Liver (tissue), 9 donors: ENCODE measurements around the gene ZNHIT6. TPM values are rescaled to one million over a fixed set of nuclear protein-coding genes. Genes with fewer than 3 reads are reported as not detected.

Experiments used
- DNase-seq: peaks from one replicate; pipeline ENCODE4 v3.0.0-alpha.2; 2017; ENCODE audit warnings: low spot score
- H3K27ac ChIP-seq, 2 donors: one replicate each; pipeline ENCODE4 v1.7.0; 2013; ENCODE audit warnings: inconsistent platforms in 2 of 2, low read length in 2 of 2, control low read depth in 1 of 2, low read depth in 1 of 2, mild to moderate bottlenecking in 1 of 2
- H3K27me3 ChIP-seq, 4 donors: one replicate each; pipeline versions ENCODE4 v1.6.1 to v1.7.0; 2013; ENCODE audit warnings: low read length in 3 of 4, inconsistent platforms in 1 of 4, mild to moderate bottlenecking in 1 of 4, moderate library complexity in 1 of 4; ENCODE audit not compliant: control insufficient read depth in 4 of 4, insufficient read depth in 4 of 4
- H3K36me3 ChIP-seq, 4 donors: one replicate each; pipeline versions ENCODE4 v1.6.1 to v1.7.0; 2013; ENCODE audit warnings: low read length in 3 of 4, mild to moderate bottlenecking in 3 of 4, low read depth in 1 of 4, moderate library complexity in 1 of 4; ENCODE audit not compliant: control insufficient read depth in 4 of 4, insufficient read depth in 3 of 4
- H3K4me1 ChIP-seq, 4 donors: one replicate each; pipeline versions ENCODE4 v1.6.1 to v1.7.0; 2013; ENCODE audit warnings: low read length in 3 of 4, mild to moderate bottlenecking in 3 of 4, moderate library complexity in 1 of 4; ENCODE audit not compliant: control insufficient read depth in 4 of 4, insufficient read depth in 4 of 4
- H3K4me3 ChIP-seq, 3 donors: one replicate each; pipeline versions ENCODE4 v1.6.1 to v1.7.0; 2013; ENCODE audit warnings: low read length in 3 of 3, control low read depth in 1 of 3, low read depth in 1 of 3, mild to moderate bottlenecking in 1 of 3
- H3K9ac ChIP-seq, 2 donors: one replicate each; pipeline ENCODE4 v1.7.0; 2013; ENCODE audit warnings: low read length in 2 of 2, mild to moderate bottlenecking in 2 of 2, moderate library complexity in 2 of 2, control low read depth in 1 of 2, low read depth in 1 of 2
- H3K9me3 ChIP-seq, 4 donors: one replicate each; pipeline versions ENCODE4 v1.6.1 to v1.7.0; 2013; ENCODE audit warnings: low read length in 3 of 4; ENCODE audit not compliant: control insufficient read depth in 4 of 4
- ATF3 ChIP-seq: IDR thresholded peaks from 2 replicates; pipeline ENCODE4 v1.6.1; 2016; ENCODE audit warnings: antibody characterized with exemption
- EGR1 ChIP-seq, 2 donors: IDR thresholded peaks; 2 replicates each; pipeline ENCODE4 v1.6.1; 2016 to 2018; ENCODE audit warnings: antibody characterized with exemption in 2 of 2, low read depth in 2 of 2
- FOXA1 ChIP-seq: IDR thresholded peaks from 2 replicates; pipeline ENCODE4 v1.6.1; 2016; ENCODE audit warnings: antibody characterized with exemption
- FOXA2 ChIP-seq: IDR thresholded peaks from 2 replicates; pipeline ENCODE4 v1.6.1; 2016; ENCODE audit warnings: antibody characterized with exemption
- GABPA ChIP-seq, 2 donors: IDR thresholded peaks in 1 of 2; conservative IDR thresholded peaks in 1 of 2; 2 replicates each; pipeline ENCODE4 v1.6.1; 2016; ENCODE audit warnings: antibody characterized with exemption in 2 of 2, mild to moderate bottlenecking in 1 of 2, moderate library complexity in 1 of 2
- HNF4A ChIP-seq, 2 donors: conservative IDR thresholded peaks; 2 replicates each; pipeline ENCODE4 v1.6.1; 2016; ENCODE audit warnings: antibody characterized with exemption in 2 of 2, mild to moderate bottlenecking in 2 of 2
- HNF4G ChIP-seq: IDR thresholded peaks from 2 replicates; pipeline ENCODE4 v1.6.1; 2016; ENCODE audit warnings: antibody characterized with exemption
- JUND ChIP-seq, 2 donors: IDR thresholded peaks; 2 replicates each; pipeline ENCODE4 v1.6.1; 2016; ENCODE audit warnings: antibody characterized with exemption in 2 of 2
- NR2F2 ChIP-seq: IDR thresholded peaks from 2 replicates; pipeline ENCODE4 v1.6.1; 2016; ENCODE audit warnings: antibody characterized with exemption
- SP1 ChIP-seq: IDR thresholded peaks from 2 replicates; pipeline ENCODE4 v1.6.1; 2018; ENCODE audit warnings: antibody characterized with exemption, mild to moderate bottlenecking
- YY1 ChIP-seq: IDR thresholded peaks from 2 replicates; pipeline ENCODE4 v1.6.1; 2016; ENCODE audit warnings: antibody characterized with exemption, mild to moderate bottlenecking
- WGBS: extraction: QIAGEN DNeasy Blood & Tissue Kit; methylation state at CpG from one replicate; pipeline ENCODE4 v1.1.7; 2013; 5-methylcytosine and 5-hydroxymethylcytosine counted together
- polyA plus RNA-seq, 2 donors: library from polyadenylated mRNA; stranded (reverse) in 1 of 2; unstranded in 1 of 2; fragments of 200-250 nt in 1 of 2; fragments of >200 nt in 1 of 2; fragmentation: Nextera tagmentation in 1 of 2; extraction: Ambion mirVana in 1 of 2; gene quantifications; one replicate each; pipeline versions ENCODE4 v1.2.1 to v1.2.3, GENCODE V29; 2013 to 2015
- total RNA-seq, 2 donors: library from RNA; depleted of rRNA; stranded (reverse); fragments of >200 nt; gene quantifications; one replicate each; pipeline ENCODE4 v1.2.3, GENCODE V29; 2014
- TF ChIP-seq, protein P1 (sequence below): IDR thresholded peaks from 2 replicates; pipeline ENCODE4 v1.6.1; 2016; ENCODE audit warnings: antibody characterized with exemption, mild to moderate bottlenecking
- TF ChIP-seq, protein P2 (sequence below): IDR thresholded peaks from 2 replicates; pipeline ENCODE4 v1.6.1; 2016; ENCODE audit warnings: antibody characterized with exemption
- donor health status: healthy.
- donor health status: healthy.
- donor health status: healthy.
- donor health status: healthy.
- donor health status: healthy.

The ZNHIT6 gene
- total and polyA plus RNA-seq, 4 donors: 2.2 to 4.0 (median 3.2) TPM

- H3K9me3 ChIP-seq: no peaks in the 10 kb centered on the region
- TF ChIP-seq, protein P1, sequence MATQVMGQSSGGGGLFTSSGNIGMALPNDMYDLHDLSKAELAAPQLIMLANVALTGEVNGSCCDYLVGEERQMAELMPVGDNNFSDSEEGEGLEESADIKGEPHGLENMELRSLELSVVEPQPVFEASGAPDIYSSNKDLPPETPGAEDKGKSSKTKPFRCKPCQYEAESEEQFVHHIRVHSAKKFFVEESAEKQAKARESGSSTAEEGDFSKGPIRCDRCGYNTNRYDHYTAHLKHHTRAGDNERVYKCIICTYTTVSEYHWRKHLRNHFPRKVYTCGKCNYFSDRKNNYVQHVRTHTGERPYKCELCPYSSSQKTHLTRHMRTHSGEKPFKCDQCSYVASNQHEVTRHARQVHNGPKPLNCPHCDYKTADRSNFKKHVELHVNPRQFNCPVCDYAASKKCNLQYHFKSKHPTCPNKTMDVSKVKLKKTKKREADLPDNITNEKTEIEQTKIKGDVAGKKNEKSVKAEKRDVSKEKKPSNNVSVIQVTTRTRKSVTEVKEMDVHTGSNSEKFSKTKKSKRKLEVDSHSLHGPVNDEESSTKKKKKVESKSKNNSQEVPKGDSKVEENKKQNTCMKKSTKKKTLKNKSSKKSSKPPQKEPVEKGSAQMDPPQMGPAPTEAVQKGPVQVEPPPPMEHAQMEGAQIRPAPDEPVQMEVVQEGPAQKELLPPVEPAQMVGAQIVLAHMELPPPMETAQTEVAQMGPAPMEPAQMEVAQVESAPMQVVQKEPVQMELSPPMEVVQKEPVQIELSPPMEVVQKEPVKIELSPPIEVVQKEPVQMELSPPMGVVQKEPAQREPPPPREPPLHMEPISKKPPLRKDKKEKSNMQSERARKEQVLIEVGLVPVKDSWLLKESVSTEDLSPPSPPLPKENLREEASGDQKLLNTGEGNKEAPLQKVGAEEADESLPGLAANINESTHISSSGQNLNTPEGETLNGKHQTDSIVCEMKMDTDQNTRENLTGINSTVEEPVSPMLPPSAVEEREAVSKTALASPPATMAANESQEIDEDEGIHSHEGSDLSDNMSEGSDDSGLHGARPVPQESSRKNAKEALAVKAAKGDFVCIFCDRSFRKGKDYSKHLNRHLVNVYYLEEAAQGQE: no peak
- TF ChIP-seq FOXA1: no peak
- WGBS: 89% methylated on average over 3 of the region's 3 CpGs
These were observed 103.8 kb downstream of the ZNHIT6 start for GRCh38 chr1:85604298-85604997.

DNA sequence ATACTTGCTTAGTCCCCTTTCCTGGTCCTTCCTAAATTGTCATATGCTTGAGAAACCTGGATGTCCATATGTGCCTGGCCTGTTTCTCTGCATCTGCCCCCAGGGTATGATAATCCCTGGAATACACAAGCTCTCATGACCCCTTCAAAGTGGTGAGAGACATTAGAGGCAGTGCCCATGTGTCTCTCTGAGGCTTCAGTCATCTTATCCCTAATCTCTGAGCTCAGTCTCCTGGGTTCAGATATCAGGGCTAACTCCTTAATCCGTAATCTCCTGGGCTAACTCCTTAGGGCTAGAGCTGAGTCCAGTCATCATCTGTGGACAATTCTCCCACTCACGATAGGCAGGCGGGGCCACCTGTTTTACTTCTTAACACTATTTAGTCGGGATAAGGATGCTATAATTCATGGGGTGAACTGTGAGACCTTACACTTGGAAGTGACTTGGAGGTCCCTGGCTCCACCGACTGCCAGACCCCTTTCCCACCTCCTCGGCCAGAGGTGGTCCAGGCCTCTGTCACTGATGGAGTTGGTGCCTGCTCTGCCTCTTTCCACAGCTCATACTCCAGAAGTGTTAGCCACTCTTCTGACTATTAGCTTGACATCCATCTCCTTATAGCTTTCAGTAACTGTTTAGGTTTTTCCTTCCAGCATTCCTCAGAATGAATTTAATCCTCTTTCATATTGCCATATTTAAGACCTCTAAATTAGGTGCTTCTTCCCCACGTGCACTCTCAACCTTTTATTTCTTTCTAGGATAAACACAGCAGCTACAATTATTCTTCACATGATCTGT is 105.0 kb downstream of the ZNHIT6 start:
- Histone ChIP-seq H3K4me3 (no peak overlapping the region), H3K9me3 (no peaks in the 10 kb centered on the region), H3K27ac (no peak overlapping the region), H3K36me3 (no peaks in the 10 kb centered on the region), H3K4me1 (peaks cover 0 to 12% (median 7%) of the 10 kb centered on the region in 4 donors), H3K27me3 (no peaks in the 10 kb centered on the region), H3K9ac (no peak overlapping the region)
- TF ChIP-seq HNF4A (conservative IDR thresholded peaks at IDR 0.05): no peak
- no peak for TF ChIP-seq NR2F2
- TF ChIP-seq FOXA1: no peak
- TF ChIP-seq, protein P1: no peak
- no peak for TF ChIP-seq EGR1 (IDR thresholded peaks at IDR 0.05; ENCODE audit: low read depth in 2 of 2)
- TF ChIP-seq, protein P2, sequence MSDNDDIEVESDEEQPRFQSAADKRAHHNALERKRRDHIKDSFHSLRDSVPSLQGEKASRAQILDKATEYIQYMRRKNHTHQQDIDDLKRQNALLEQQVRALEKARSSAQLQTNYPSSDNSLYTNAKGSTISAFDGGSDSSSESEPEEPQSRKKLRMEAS: no peak
- TF ChIP-seq HNF4G: no peak
- 85% methylated on average over 7 of the region's 7 CpGs for WGBS
- no peak for DNase-seq

More at GRCh38 chr1:85604298-85604997, 103.8 kb downstream of the ZNHIT6 start:
- H3K27me3 ChIP-seq: no peaks in the 10 kb centered on the region
- no peak overlapping the region for H3K4me3 ChIP-seq
- no peak for DNase-seq
- H3K4me1 ChIP-seq: peaks cover 0 to 12% (median 7%) of the 10 kb centered on the region in 4 donors
- no peak overlapping the region for H3K9ac ChIP-seq
- no peak overlapping the region for H3K27ac ChIP-seq
- no peaks in the 10 kb centered on the region for H3K36me3 ChIP-seq

GRCh38 chr1:85602571-85602970 is 105.7 kb downstream of the ZNHIT6 start:
- DNase-seq: no peak
- Histone ChIP-seq H3K9me3 (no peaks in the 10 kb centered on the region), H3K27ac (no peak overlapping the region), H3K27me3 (no peaks in the 10 kb centered on the region), H3K4me3 (no peak overlapping the region), H3K4me1 (peaks cover 0 to 12% (median 7%) of the 10 kb centered on the region in 4 donors), H3K36me3 (no peaks in the 10 kb centered on the region), H3K9ac (no peak overlapping the region)
- 89% methylated on average over 4 of the region's 4 CpGs for WGBS
- TF ChIP-seq JUND (IDR thresholded peaks at IDR 0.05): no peak
- TF ChIP-seq HNF4G: no peak
- no peak for TF ChIP-seq HNF4A (conservative IDR thresholded peaks at IDR 0.05)
- TF ChIP-seq, protein P1: no peak
- no peak for TF ChIP-seq NR2F2
- TF ChIP-seq FOXA2: no peak
- TF ChIP-seq FOXA1: no peak
- no peak for TF ChIP-seq YY1
- TF ChIP-seq GABPA (IDR thresholded peaks at IDR 0.05 in 1 of 2, conservative IDR thresholded peaks at IDR 0.05 in 1 of 2): no peak
- TF ChIP-seq EGR1 (IDR thresholded peaks at IDR 0.05; ENCODE audit: low read depth in 2 of 2): no peak
- TF ChIP-seq ATF3: no peak
- TF ChIP-seq SP1: no peak
